C1 segment of cervical spinal cord (tissue), 14 donors: ENCODE results near the gene SVEP1.
"Not testable (repeated sequence)": the region's sequence is repeated elsewhere in the genome, so short reads cannot be mapped to it uniquely, and the experiment has no call there.

Experiments
- DNase-seq, 14 donors: peaks; one replicate each; lab custom pipeline; 2025; lab: John Stamatoyannopoulos, UW

The SVEP1 gene

GRCh38 chr9:110382731-110383130 is 196.8 kb downstream of the SVEP1 start:
- DNase-seq = no peak

- DNase-seq = no peak
Measured at GRCh38 chr9:110371411-110372007, 208.0 kb downstream of the SVEP1 start.

GRCh38 chr9:110370315-110370714 is 209.2 kb downstream of the SVEP1 start:
- DNase-seq = no peak

GRCh38 chr9:110364451-110364850 is 215.1 kb downstream of the SVEP1 start:
- DNase-seq = no peak

GRCh38 chr9:110358992-110359391 is 220.5 kb downstream of the SVEP1 start:
- DNase-seq = not testable (repeated sequence)

- DNase-seq = no peak
Measured at GRCh38 chr9:110357505-110357904, 222.0 kb downstream of the SVEP1 start.

- DNase-seq = no peak
Measured at GRCh38 chr9:110356639-110357395, 222.7 kb downstream of the SVEP1 start.

GRCh38 chr9:110355911-110356310 is 223.6 kb downstream of the SVEP1 start:
- DNase-seq = no peak

- DNase-seq = peak in 1 of 14 donors; percentile 11
Measured at GRCh38 chr9:110351009-110351467, 228.5 kb downstream of the SVEP1 start.

- no peak for DNase-seq
Measured at GRCh38 chr9:110346325-110346724, 233.2 kb downstream of the SVEP1 start.

- DNase-seq = no peak
Measured at GRCh38 chr9:110344821-110345220, 234.7 kb downstream of the SVEP1 start.

- DNase-seq = no peak
Measured at GRCh38 chr9:110343551-110343950, 236.0 kb downstream of the SVEP1 start.

- no peak for DNase-seq
Measured at GRCh38 chr9:110340306-110340705, 239.2 kb downstream of the SVEP1 start.

GRCh38 chr9:110338143-110338542 is 241.4 kb downstream of the SVEP1 start:
- DNase-seq = no peak

- no peak for DNase-seq
Measured at GRCh38 chr9:110337727-110338126, 241.8 kb downstream of the SVEP1 start, which contains the start of gene TXNDC8. TSS of gene TXNDC8 (minus strand) at chr9:110337863.

GRCh38 chr9:110336363-110336762 is 243.2 kb downstream of the SVEP1 start:
- DNase-seq = no peak

GRCh38 chr9:110334871-110335270 is 244.7 kb downstream of the SVEP1 start:
- no peak for DNase-seq

- no peak for DNase-seq
Measured at GRCh38 chr9:110334183-110334582, 245.4 kb downstream of the SVEP1 start.

GRCh38 chr9:110332766-110333165 is 246.8 kb downstream of the SVEP1 start:
- DNase-seq = no peak

GRCh38 chr9:110330484-110331105 is 248.9 kb downstream of the SVEP1 start:
- no peak for DNase-seq

GRCh38 chr9:110329639-110330230 is 249.8 kb downstream of the SVEP1 start:
- no peak for DNase-seq

GRCh38 chr9:110328763-110329162 is 250.8 kb downstream of the SVEP1 start:
- no peak for DNase-seq
